NCI-H2107 (cell line): ENCODE results near the gene OR12D1.

ENCODE experiments used
- DNase-seq: peaks from one replicate; lab custom pipeline; 2025; lab: John Stamatoyannopoulos, UW

The OR12D1 gene

GRCh38 chr6:29465801-29466200 lies 51.1 kb downstream of the OR12D1 start:
- DNase-seq = no peak

- no peak for DNase-seq
Measured at GRCh38 chr6:29466241-29466640, 51.5 kb downstream of the OR12D1 start.
